LHCN-M2 (cell line): ENCODE measurements around the gene ZNF608. TPM values are rescaled to one million over a fixed set of nuclear protein-coding genes. Genes with fewer than 3 reads are reported as not detected.
A peak's percentile ranks its signal among the peaks of the same experiment; 100 is the strongest.

ENCODE experiments used
- DNase-seq: peaks from one replicate; pipeline ENCODE4 v3.0.0-alpha.2; 2012; ENCODE audit warnings: low read depth
- total RNA-seq: library from RNA; depleted of rRNA; stranded (reverse); fragments of >200 nt; gene quantifications from 2 replicates; pipeline ENCODE4 v1.2.3, GENCODE V29; 2014

Gene ZNF608
- total RNA-seq, 1 experiment from 2014 or later = 19.4 TPM

DNA sequence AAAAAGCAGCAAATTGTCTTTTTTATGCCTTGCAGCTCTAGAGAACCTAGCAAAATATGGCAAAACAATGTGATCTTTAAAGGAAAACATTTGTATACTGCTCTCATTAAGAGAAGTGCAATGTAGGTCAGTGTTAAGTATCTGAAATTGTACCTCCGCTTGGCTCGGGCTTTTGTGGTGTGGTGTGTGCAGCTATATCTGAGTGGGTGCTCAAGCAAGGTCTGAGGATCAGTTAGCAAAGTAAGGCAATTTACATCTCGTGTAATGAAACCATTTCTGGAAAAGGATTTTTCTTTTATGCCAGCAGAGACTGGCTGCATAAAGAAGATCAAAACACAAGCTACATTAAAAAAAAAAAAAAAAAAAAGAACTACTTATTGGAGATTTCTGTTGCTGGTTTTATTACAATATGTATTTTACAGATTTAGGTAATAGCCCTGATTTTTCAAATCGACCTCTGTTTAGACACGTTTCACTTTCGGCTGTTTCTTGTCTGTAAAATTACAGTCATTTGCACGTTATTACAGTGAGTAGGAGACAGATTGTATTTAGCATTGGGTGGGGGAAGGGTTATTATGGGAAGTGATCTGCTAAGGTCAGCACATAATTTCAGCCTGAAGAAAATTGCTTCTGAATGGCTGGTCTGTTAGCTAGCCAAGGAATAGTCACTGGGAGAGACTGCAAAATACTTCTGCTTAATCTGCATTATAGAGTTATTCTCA is 7.9 kb upstream of the ZNF608 start:
- DNase-seq = peak; percentile 9

DNA sequence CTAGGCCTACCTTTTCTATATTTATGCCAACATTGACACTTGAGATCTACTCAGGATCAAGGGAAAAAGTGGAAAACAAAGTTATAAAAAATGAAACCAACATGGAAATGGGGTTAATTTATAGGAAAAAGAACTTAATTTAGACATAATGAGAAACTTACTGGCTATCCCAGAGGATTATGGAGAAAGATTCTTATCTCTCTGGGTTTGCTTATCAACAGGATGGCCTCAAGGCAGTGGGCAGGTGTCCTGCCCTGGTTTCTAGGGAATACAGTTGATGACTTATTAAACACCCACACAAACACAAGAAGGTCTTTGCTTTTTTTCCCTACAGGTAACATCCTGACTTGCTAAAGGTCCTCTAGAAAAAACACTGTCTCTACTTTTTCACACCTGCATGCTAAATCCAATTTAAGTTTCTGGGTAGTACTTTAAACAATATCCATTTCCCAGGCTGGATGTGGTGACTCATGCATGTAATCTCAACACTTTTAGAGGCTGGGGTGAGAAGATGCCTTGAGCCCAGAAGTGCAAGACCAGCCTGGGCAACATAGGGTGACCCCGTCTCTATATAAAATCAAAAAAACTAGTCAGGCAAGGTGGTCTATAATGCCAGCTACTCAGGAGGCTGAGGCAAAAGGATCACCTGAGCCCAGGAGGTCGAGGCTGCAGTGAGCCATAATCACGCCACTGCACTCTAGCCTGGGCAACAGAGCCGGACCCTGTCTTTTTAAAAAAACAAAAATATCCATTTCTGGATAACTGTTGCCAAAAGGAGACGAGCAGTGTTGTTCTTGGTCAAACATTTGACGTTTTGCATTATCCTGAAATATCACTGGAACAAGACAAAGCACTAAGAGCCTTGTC is 6.6 kb upstream of the ZNF608 start:
- DNase-seq = no peak

DNA sequence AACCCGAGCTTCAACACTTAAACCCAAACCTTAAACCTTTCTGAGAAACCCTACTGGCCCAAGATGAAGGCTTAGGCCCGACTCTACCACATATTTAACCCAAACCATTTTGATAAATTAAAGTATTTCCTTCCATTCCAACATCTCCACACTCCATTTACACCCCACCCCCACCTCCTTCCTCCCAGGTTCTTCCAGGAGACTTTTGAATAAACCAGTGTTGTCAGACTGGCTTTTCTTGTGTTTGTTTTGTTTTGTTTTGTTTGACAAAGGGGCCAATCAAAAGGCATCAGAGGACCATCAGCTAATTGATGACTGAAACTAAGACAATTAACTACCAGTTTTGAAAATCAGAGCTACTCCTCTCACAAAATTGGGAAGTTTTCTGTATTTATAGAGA is 4.6 kb upstream of the ZNF608 start:
- DNase-seq = no peak

DNA sequence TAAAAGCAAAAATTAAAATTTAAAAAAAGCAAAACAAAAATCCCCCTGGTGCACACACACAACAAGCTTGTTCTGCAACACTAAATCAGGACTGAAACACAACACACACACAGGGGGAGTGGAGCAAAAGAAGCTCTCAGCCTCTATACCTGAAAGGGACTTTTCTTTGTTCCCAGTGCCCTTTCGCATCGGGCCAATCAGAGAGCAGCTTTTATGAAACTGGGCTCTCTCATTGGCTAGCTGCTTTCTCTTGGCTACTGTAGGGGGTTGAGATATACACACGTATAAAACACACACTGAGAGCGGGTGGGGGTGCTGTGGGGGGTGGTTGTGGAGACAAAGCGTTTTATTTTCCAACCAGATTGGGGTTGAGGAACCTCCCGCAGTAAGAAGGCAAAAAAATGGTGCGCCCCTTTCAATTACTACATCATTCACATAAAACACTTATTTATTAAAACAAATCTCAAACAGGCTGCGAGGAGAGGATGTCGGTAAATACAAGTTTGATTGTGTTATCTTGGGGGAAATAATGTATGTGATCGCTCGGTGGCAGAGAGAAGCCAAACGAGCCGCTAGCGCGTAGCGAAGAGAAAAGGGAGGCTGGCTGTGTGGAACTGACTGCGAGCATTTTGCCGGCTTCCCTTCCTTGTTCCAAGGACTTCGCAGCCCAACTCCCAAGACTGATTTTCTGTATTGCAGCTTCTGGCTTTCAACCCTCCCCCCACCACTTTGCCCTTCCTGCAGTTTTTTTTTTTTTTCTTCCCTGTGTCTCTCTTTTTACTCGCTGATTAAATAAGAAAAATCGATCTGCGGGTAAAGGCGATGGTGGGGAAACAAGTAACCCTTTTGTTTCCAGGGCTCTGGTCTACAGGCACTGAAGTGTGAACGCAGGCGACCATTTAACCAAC is 2.5 kb upstream of the ZNF608 start:
- peak; percentile 98 for DNase-seq

- no peak for DNase-seq
These were observed 1.6 kb upstream of the ZNF608 start for GRCh38 chr5:124747791-124748686.

GRCh38 chr5:124746916-124747790 is 714 bp upstream of the ZNF608 start:
- DNase-seq = peak; percentile 97

- peak; percentile 23 for DNase-seq
These were observed 1.2 kb downstream of the ZNF608 start for GRCh38 chr5:124745007-124745927.

- DNase-seq = peak; percentile 65
These were observed 2.1 kb downstream of the ZNF608 start for GRCh38 chr5:124744170-124744971.

DNA sequence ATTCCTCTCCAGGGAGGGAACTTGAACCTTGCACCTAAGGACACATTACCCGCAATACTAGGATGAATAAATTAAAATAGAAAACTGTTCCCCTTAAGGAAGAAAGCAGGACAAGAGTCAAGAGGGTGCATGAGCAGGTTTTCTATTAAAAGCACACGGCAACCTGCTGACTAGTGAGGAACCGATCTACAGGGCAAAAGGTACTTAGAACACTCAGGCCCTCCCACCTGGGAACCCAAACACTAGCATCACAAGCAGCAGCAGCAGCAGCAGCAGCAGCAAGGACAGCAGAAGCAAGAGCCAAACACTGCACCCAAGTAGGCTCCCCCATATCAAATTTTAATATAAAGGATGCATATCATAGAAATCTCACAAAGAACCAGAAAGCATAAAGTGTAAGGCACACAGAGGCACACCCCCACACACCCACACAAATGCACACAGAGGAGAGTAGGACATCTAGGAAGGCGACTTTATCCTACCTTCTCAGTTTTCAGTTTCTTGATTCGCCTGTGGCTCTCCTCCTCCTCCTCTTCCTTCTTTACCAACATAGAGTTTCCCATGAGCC is 2.8 kb downstream of the ZNF608 start:
- DNase-seq = peak; percentile 15

GRCh38 chr5:124742983-124743601 is 3.3 kb downstream of the ZNF608 start:
- peak; percentile 91 for DNase-seq

DNA sequence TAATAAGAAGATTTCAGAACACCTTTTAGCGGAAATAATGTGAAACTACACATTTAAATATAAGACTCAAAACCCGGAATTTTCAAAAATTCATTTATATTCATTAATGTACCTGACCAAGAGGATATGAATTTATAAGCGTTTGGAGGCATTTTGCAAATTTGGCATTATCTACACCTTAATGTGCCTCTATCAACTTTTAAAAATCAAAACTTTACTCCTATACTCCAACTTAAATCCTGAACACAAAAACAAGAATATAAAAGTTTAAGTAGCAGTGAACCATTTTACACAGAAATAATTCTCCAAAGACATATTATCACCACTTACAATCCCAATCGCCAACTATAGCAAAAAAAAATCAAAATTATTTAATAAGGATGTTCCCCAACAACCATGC is 3.9 kb downstream of the ZNF608 start:
- no peak for DNase-seq

DNA sequence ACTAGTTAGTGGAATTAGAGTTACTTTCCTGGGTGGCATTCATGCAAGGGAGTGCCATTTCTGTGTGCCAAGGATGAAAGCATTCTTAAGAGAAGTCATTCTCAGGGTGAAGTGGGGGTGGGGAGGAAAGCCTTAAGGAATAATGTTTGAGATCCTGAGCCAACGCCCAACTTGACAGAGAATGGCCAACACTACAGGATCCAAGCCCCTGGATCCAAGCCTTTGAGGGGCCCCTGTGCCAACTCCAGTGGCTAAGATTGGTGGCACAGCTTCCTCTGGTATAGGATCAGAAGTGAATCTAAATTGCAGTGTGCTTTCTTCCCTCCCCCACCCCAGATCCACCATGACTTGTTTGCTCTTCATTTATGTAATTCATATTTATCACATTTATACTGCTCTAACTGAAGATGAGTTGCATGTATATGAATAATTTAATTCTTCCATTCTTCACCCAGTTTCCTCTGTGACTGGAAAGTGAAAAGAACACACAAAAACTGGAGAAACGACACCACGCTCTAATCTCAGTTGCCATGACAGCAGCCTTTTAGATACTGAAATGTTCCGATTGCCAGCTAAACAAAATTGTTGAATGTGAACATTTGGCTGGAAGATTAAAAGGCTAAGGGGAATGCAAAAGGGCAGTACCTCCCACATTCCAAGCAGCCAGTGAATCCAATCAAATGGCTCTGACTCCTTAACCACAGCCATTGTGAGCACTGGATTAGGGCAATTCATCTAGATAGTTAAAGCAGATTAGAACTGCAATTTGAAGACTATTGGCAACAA is 4.5 kb downstream of the ZNF608 start:
- DNase-seq = peak; percentile 94

- DNase-seq = peak; percentile 58
These were observed 5.4 kb downstream of the ZNF608 start for GRCh38 chr5:124740991-124741583.

- DNase-seq = no peak
These were observed 6.4 kb downstream of the ZNF608 start for GRCh38 chr5:124740071-124740470.

DNA sequence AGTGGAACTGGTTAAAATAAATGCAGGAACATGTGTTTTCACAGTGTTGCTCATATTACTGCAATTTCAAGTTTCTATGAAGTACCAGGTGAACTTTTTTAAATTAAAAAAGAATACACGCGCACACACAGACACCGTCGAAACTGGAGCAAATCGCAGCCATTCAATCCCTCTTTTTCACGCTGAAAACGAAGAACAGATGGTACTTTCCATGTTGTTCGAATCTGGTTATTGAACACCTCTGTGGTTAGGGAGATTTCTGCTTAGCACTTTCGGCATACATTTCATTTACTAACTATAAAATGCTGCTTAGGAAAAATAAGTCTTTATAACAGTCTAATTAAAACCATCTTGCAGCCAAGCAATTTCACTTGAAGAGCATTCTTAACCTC is 6.8 kb downstream of the ZNF608 start:
- DNase-seq = no peak
